ENCODE measurements around the gene MLH3.

GRCh38 chr14:75069811-75070145, 18.5 kb upstream of the MLH3 start:
- no peak for TF ChIP-seq CTCF (IDR thresholded peaks at IDR 0.05)
- no peak for TF ChIP-seq POLR2A (IDR thresholded peaks at IDR 0.05)
- no peak for TF ChIP-seq EP300 (IDR thresholded peaks at IDR 0.05)

Measured in ovary (tissue), 3 donors.